Measurements from ENCODE around the gene SPSB3. TPM values are rescaled to one million over a fixed set of nuclear protein-coding genes. Genes with fewer than 3 reads are reported as not detected.

SPSB3 gene
- total RNA-seq, 1 donor from 2014 or later = 159 TPM

DNA sequence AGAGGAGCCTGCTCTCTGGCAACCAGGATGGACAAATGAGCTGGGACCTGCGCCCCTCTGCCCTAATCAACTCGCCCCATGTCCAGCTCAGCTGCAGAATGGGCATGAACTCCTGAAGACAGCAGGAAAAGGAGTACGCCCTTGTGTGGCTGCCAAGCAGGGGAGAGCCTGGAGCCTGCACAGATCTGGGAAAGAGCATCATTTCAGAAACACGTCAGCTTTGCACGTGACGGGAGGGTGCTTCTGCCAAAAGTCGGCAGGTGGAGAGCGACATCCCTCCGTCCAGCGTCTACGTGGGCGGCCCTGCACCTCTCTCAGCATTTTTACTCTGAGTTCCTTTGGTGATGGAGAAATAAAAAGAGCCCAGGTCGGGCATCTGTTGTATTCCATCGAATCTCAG lies 29.5 kb downstream of the SPSB3 start:
- no peak for DNase-seq (ENCODE audit: low spot score in 2 of 2)
- no peak overlapping the region for H3K27ac ChIP-seq
- intact Hi-C loops (cut with DNase I) = no loop called here
- H3K36me3 ChIP-seq = peaks cover 54 to 76% of the 10 kb centered on the region in 2 donors
- no peaks in the 10 kb centered on the region for H3K4me1 ChIP-seq
- no peaks in the 10 kb centered on the region for H3K9me3 ChIP-seq
- H3K4me3 ChIP-seq = no peak overlapping the region
- no peak for TF ChIP-seq CTCF (IDR thresholded peaks at IDR 0.05)
- no peaks in the 10 kb centered on the region for H3K27me3 ChIP-seq

GRCh38 chr16:1751946-1752345 lies 30.4 kb downstream of the SPSB3 start:
- H3K27ac ChIP-seq = no peak overlapping the region
- no peak for TF ChIP-seq CTCF (IDR thresholded peaks at IDR 0.05)
- DNase-seq (ENCODE audit: low spot score in 2 of 2) = no peak
- no peak overlapping the region for H3K4me3 ChIP-seq
- no peaks in the 10 kb centered on the region for H3K27me3 ChIP-seq
- H3K9me3 ChIP-seq = no peaks in the 10 kb centered on the region
- H3K36me3 ChIP-seq = peaks cover 63 to 77% of the 10 kb centered on the region in 2 donors
- intact Hi-C loops (cut with DNase I) = no loop called here
- H3K4me1 ChIP-seq = no peaks in the 10 kb centered on the region

GRCh38 chr16:1749152-1750117 lies 32.9 kb downstream of the SPSB3 start:
- no peak for TF ChIP-seq CTCF (IDR thresholded peaks at IDR 0.05)
- Histone ChIP-seq H3K4me1 (no peaks in the 10 kb centered on the region), H3K36me3 (peaks cover 74 to 87% of the 10 kb centered on the region in 2 donors), H3K27ac (no peak overlapping the region), H3K4me3 (no peak overlapping the region), H3K27me3 (no peaks in the 10 kb centered on the region), H3K9me3 (no peaks in the 10 kb centered on the region)
- intact Hi-C loops (cut with DNase I) = no loop called here
- no peak for DNase-seq (ENCODE audit: low spot score in 2 of 2)

DNA sequence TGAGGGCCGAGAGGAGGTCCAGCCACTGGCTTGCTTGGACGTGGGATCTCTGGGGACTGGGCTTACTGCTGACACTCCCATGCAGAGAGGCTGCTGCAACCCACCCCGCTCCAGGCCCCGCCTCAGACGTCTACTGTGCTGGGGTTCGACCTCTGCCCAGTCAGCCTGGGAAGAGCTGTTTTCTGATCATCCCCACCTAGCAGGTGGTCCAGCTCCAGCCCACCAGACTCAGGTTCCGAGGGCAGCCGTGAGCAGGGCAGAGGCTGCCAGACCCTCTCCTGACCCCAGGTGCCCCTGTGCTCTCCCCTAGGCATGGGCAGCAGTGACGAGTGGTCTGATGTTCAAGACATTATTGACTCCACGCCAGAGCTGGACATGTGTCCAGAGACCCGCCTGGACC lies 34.4 kb downstream of the SPSB3 start:
- Histone ChIP-seq H3K4me1 (no peaks in the 10 kb centered on the region), H3K9me3 (no peaks in the 10 kb centered on the region), H3K27me3 (no peaks in the 10 kb centered on the region), H3K27ac (no peak overlapping the region), H3K4me3 (no peak overlapping the region), H3K36me3 (peaks cover 81 to 92% of the 10 kb centered on the region in 2 donors)
- intact Hi-C loops (cut with DNase I) = no loop called here
- no peak for TF ChIP-seq CTCF (IDR thresholded peaks at IDR 0.05)
- no peak for DNase-seq (ENCODE audit: low spot score in 2 of 2)

DNA sequence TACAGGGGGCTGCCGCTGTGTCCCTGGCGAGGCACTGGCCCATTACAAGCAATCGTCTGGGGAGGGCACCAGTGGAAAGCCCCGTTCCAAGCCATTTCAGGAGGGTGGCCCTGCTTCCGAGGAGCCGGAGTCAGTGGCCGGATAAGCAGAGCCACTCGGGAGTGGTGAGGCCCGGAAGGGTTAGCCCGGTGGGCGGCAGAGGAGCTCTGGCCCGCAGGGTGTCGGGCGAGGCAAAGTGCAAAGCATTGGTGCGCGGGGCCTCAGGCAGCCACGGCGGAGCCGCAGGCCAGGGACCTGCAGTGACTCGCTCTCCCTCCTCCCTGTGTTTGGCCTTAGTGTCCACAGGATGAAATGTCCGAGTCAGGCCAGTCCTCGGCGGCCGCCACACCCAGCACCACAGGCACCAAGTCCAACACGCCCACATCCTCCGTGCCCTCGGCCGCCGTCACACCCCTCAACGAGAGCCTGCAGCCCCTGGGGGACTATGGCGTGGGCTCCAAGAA lies 35.6 kb downstream of the SPSB3 start:
- Histone ChIP-seq H3K4me1 (no peaks in the 10 kb centered on the region), H3K27me3 (no peaks in the 10 kb centered on the region), H3K36me3 (peaks cover 74 to 80% of the 10 kb centered on the region in 2 donors), H3K27ac (no peak overlapping the region), H3K9me3 (no peaks in the 10 kb centered on the region), H3K4me3 (no peak overlapping the region)
- no peak for DNase-seq (ENCODE audit: low spot score in 2 of 2)
- intact Hi-C loops (cut with DNase I) = no loop called here
- no peak for TF ChIP-seq CTCF (IDR thresholded peaks at IDR 0.05)
